Activated T-cell treated with anti-CD3 and anti-CD28 coated beads, Interleukin-2, amount 50 U/mL, for 72 hours (primary cell): ENCODE measurements around the gene KPNA4. TPM values are rescaled to one million over a fixed set of nuclear protein-coding genes. Genes with fewer than 3 reads are reported as not detected.

ENCODE experiments used
- ATAC-seq, 2 donors: fragments of 150-1000 bp; cut with Tn5 transposase; replicated peaks in 1 of 2; 2 replicates each; pipeline ENCODE4 v1.10.0; 2021; ENCODE audit warnings: moderate library complexity in 2 of 2, mild to moderate bottlenecking in 1 of 2
- DNase-seq, 2 donors: peaks; one replicate each; pipeline ENCODE4 v3.0.0; 2021 to 2022; ENCODE audit warnings: mixed read lengths in 1 of 2
- H3K27ac Mint-ChIP-seq: one replicate; pipeline ENCODE4 v1.8.0; 2022; ENCODE audit warnings: mild to moderate bottlenecking, moderate library complexity, mixed read lengths
- H3K27me3 Mint-ChIP-seq: one replicate; pipeline ENCODE4 v1.8.0; 2022; ENCODE audit warnings: low read depth, mixed read lengths
- H3K36me3 Mint-ChIP-seq, 2 donors: one replicate each; pipeline ENCODE4 v1.8.0; 2022; ENCODE audit warnings: mixed read lengths in 2 of 2, mild to moderate bottlenecking in 1 of 2; ENCODE audit not compliant: insufficient read depth in 2 of 2
- H3K4me1 Mint-ChIP-seq: one replicate; pipeline ENCODE4 v1.8.0; 2022; ENCODE audit warnings: low read depth, mixed read lengths
- H3K4me3 Mint-ChIP-seq, 2 donors: one replicate each; pipeline ENCODE4 v1.8.0; 2022; ENCODE audit warnings: mild to moderate bottlenecking in 2 of 2, mixed read lengths in 2 of 2, moderate library complexity in 2 of 2
- H3K9me3 Mint-ChIP-seq, 2 donors: one replicate each; pipeline ENCODE4 v1.8.0; 2022; ENCODE audit warnings: mixed read lengths in 2 of 2
- total RNA-seq, 2 donors: library from RNA; stranded (reverse); gene quantifications; one replicate each; pipeline ENCODE4 v1.2.3, GENCODE V29; 2022

Gene KPNA4
- total RNA-seq, 2 donors from 2014 or later, result 64.8 to 78.0 TPM

DNA sequence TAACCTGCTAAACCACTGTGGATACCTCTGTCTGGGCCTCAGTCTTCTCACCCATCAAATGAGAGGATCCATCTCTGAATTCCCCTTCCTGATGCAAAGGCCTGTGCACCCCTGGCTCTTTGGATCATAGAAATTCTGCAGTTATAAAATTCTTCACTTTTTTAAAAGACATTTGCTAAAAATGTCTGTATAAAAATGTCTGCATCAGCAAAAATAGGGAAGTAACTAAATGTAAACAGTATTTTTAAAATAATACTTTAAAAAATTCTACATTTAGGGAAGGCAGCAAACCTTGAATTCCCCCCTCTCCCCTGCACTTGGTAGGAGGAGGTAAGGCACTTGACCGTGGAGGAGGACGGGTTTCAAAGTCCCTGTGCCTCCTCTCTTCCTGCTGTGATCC, 90.2 kb downstream of the KPNA4 start:
- no peak for ATAC-seq
- peaks cover 16% of the 10 kb centered on the region for H3K27me3 Mint-ChIP-seq

DNA sequence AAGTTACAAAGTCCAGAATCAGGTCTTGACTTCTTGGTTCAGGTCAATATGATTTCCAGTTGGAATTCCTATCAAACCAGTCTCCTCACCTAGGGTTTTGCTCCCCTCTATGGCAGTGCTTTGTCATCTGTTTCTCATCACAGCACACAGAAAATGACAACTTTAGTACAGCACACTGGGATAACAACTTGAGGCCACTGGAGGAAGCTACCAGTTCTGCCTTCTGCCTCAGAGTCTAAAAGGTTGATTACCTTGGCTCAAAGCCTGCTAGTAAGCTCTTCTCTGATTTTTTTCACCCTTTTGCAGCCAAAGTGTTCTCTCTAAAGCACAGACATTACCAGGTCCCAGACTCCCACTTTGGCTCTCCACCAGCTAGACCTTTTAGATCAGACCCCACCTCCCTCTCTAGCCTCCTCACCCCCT, 90.9 kb downstream of the KPNA4 start:
- H3K9me3 Mint-ChIP-seq, result peaks cover 7 to 10% of the 10 kb centered on the region in 2 donors
- H3K27me3 Mint-ChIP-seq, result peaks cover 20% of the 10 kb centered on the region
- DNase-seq (no peak), ATAC-seq (no peak)
- H3K27ac Mint-ChIP-seq, result no peak overlapping the region
- H3K4me1 Mint-ChIP-seq, result no peaks in the 10 kb centered on the region
- H3K4me3 Mint-ChIP-seq, result no peak overlapping the region
- H3K36me3 Mint-ChIP-seq, result peaks cover 6 to 9% of the 10 kb centered on the region in 2 donors

More for the DNA sequence above, 90.2 kb downstream of the KPNA4 start:
- Mint-ChIP-seq H3K4me3 (no peak overlapping the region), H3K9me3 (peaks cover 2 to 6% of the 10 kb centered on the region in 2 donors), H3K27ac (no peak overlapping the region), H3K4me1 (no peaks in the 10 kb centered on the region), H3K36me3 (peaks cover 2 to 3% of the 10 kb centered on the region in 2 donors)
- no peak for DNase-seq

DNA sequence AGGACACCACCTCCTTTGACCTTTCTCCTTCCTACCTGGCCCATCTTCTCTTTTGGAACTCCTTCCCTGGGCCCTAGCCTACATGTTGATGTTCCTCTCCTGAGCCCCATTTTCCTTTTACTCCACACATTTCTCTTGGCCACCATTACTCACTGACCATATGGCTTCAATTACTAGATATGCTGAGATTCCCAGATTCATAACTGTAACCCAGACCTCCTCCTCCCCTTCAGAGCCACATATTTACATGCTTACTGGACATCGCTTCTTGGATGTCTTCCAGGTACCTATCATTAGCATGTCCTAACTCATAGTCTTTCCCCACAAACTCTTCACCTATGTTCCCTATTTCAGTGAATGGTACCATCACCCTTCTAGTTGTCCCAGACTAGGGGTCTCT, 91.4 kb downstream of the KPNA4 start:
- Mint-ChIP-seq H3K36me3 (peaks cover 6 to 9% of the 10 kb centered on the region in 2 donors), H3K27me3 (peaks cover 22% of the 10 kb centered on the region), H3K4me3 (no peak overlapping the region), H3K4me1 (no peaks in the 10 kb centered on the region), H3K9me3 (peaks cover 7 to 12% of the 10 kb centered on the region in 2 donors), H3K27ac (no peak overlapping the region)
- no peak for ATAC-seq
- no peak for DNase-seq

DNA sequence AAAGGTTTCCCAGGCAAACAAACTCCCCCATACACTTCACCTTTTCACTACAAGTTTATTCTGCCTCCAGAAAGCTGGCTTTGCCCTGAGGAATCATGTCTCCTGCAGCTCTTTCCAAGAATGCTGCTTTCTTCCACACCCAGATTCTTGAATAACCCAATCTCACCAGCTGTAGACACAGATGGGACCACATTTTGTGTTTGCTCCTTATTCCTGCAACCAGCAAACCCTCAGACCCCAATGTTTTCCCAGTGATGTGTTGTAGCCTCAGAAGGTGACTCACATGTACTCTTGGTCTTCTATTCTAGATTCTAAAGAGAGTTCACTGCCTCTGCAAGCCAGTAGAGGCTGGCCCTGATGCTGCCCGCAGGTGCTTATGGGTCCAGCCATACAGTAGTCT, 92.2 kb downstream of the KPNA4 start:
- no peak for ATAC-seq
- H3K36me3 Mint-ChIP-seq, result peaks cover 6 to 9% of the 10 kb centered on the region in 2 donors
- peaks cover 20% of the 10 kb centered on the region for H3K27me3 Mint-ChIP-seq
- H3K4me3 Mint-ChIP-seq, result no peak overlapping the region
- H3K27ac Mint-ChIP-seq, result no peak overlapping the region
- no peaks in the 10 kb centered on the region for H3K4me1 Mint-ChIP-seq
- DNase-seq, result no peak
- peaks cover 7 to 12% of the 10 kb centered on the region in 2 donors for H3K9me3 Mint-ChIP-seq

DNA sequence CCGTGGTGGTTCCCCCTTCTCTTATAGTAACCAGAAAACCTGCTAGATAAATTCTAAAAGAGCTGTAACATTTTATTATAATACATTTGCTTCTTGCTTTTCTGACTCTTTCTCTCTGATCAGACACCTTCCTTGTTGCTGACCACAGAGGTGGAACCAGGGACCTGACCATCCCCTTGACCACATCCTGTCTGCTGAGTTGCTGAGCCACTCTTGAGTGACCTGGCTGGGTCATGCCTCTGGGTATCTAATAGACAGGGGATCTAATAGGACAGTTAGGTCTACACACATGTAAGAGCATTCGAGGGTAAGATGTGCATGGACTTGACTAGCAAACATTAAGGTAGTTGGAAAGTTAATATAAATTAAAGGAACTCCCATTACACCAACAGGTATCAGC, 93.0 kb downstream of the KPNA4 start:
- no peak for ATAC-seq
- Mint-ChIP-seq H3K9me3 (peaks cover 7 to 12% of the 10 kb centered on the region in 2 donors), H3K4me1 (no peaks in the 10 kb centered on the region), H3K27ac (no peak overlapping the region), H3K27me3 (peaks cover 13% of the 10 kb centered on the region), H3K4me3 (no peak overlapping the region), H3K36me3 (peaks cover 6 to 9% of the 10 kb centered on the region in 2 donors)
- DNase-seq, result no peak

DNA sequence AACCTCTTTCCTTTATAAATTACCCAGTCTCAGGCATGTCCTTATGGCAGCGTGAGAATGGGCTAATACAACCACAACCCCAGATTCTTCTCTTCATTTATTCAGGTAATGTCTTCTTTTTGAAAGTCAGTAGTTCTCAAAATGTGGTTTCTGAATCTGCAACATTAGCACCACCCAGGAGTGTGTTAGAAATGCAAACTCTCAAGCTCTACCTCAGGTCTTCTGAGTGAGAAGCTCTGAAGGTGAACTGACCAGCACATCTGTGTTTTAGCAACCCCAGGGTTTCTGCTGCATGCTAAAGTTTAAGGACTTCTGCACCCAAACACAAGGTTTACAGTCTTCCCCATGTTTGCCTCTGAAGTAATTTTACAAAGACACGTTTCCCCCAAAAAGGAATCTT, 93.5 kb downstream of the KPNA4 start:
- H3K4me3 Mint-ChIP-seq, result no peak overlapping the region
- H3K36me3 Mint-ChIP-seq, result peaks cover 6 to 9% of the 10 kb centered on the region in 2 donors
- H3K27ac Mint-ChIP-seq, result no peak overlapping the region
- peaks cover 13% of the 10 kb centered on the region for H3K27me3 Mint-ChIP-seq
- no peak for DNase-seq
- peaks cover 7 to 12% of the 10 kb centered on the region in 2 donors for H3K9me3 Mint-ChIP-seq
- no peaks in the 10 kb centered on the region for H3K4me1 Mint-ChIP-seq
- ATAC-seq, result no peak

DNA sequence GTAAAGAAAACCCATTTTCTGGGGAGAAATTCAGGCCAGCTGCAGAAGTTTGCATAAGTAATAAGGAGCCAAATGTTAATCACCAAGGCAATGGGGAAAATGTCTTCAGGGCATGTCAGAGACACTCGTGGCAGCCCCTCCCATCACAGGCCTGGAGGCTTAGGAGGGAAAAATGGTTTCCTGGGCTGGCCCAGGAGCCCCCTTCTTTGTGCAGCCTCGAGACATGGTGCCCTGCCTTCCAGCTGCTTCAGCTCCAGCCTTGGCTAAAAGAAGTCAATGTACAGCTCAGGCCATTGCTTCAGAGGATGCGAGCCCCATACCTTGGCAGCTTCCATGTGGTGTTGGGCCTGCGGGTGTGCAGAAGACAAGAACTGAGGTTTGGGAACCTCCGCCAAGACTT, 95.2 kb downstream of the KPNA4 start:
- H3K27me3 Mint-ChIP-seq, result peaks cover 13% of the 10 kb centered on the region
- no peak overlapping the region for H3K4me3 Mint-ChIP-seq
- no peak for ATAC-seq
- peaks cover 7 to 12% of the 10 kb centered on the region in 2 donors for H3K9me3 Mint-ChIP-seq
- no peak overlapping the region for H3K27ac Mint-ChIP-seq
- no peak for DNase-seq
- H3K4me1 Mint-ChIP-seq, result no peaks in the 10 kb centered on the region
- peaks cover 6 to 9% of the 10 kb centered on the region in 2 donors for H3K36me3 Mint-ChIP-seq

DNA sequence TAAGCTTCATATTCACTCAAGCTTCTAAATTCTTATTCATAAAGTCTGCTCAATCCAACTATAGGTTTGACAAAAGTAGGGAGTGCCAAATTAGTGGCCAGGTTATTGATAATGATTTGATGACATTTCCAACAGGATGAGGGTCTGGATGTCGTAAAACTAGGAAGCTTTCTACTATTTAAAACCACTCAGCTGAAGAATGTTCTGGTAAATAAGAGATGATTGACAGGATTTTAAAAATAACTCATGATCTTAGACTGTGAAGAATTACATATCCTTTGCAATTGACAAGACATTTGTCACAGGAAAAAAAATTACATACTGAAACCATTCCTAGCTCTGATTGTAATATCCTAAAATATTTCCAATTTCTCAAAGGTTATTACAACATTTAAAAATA, 100.4 kb downstream of the KPNA4 start:
- H3K36me3 Mint-ChIP-seq, result peaks cover 4 to 6% of the 10 kb centered on the region in 2 donors
- no peak overlapping the region for H3K4me3 Mint-ChIP-seq
- H3K27ac Mint-ChIP-seq, result no peak overlapping the region
- peaks cover 5 to 6% of the 10 kb centered on the region in 2 donors for H3K9me3 Mint-ChIP-seq
- DNase-seq, result no peak
- no peaks in the 10 kb centered on the region for H3K4me1 Mint-ChIP-seq
- ATAC-seq, result no peak
- peaks cover 13% of the 10 kb centered on the region for H3K27me3 Mint-ChIP-seq

DNA sequence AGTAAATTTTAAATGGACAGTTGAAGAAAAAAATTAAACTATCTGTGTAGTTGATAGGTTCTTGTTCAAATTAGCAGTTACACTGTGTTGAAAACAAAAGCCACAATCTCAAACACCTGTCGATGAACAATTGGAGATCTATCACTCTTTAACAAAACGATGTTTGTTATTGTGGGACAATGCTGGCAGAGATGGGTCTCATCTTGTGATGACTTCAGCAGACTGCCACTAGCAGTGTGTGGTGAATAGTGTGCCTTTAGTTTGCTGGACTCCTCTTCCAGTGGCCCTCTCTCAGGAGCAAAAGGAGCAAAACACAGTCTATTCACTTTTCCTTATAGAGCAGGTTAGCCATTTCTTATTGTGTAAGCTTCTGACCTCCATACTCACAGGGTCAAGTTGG, 101.0 kb downstream of the KPNA4 start:
- no peak for ATAC-seq
- no peaks in the 10 kb centered on the region for H3K4me1 Mint-ChIP-seq

DNA sequence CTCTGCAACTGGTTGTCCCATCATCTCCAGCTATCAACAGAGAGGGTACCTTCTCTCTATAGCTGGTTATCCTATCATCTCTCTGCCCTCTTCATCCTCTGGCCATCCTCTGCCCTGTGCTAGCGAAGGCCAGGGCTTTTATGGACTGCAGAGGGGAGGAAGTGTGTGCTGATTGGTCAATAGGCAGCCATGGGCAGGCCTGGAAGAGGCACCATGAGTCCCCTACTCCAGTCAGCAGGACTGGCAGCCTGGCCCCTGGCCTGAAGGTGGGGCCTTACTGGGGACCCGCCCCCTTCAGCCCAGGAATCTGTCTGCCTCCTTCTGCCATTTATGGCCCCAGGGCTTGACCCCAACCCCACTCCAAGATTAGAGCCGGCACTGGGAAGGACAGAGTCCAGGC, 105.3 kb downstream of the KPNA4 start:
- H3K27ac Mint-ChIP-seq, result no peak overlapping the region
- no peaks in the 10 kb centered on the region for H3K4me1 Mint-ChIP-seq
- no peak overlapping the region for H3K4me3 Mint-ChIP-seq
- DNase-seq (no peak), ATAC-seq (no peak)
- H3K27me3 Mint-ChIP-seq, result peaks cover 6% of the 10 kb centered on the region
- no peaks in the 10 kb centered on the region for H3K36me3 Mint-ChIP-seq
- no peaks in the 10 kb centered on the region for H3K9me3 Mint-ChIP-seq

More for the DNA sequence above, 101.0 kb downstream of the KPNA4 start:
- Mint-ChIP-seq H3K4me3 (no peak overlapping the region), H3K27ac (no peak overlapping the region), H3K27me3 (peaks cover 7% of the 10 kb centered on the region), H3K36me3 (no peaks in the 10 kb centered on the region), H3K9me3 (peaks cover 0 to 2% of the 10 kb centered on the region in 2 donors)
- no peak for DNase-seq

DNA sequence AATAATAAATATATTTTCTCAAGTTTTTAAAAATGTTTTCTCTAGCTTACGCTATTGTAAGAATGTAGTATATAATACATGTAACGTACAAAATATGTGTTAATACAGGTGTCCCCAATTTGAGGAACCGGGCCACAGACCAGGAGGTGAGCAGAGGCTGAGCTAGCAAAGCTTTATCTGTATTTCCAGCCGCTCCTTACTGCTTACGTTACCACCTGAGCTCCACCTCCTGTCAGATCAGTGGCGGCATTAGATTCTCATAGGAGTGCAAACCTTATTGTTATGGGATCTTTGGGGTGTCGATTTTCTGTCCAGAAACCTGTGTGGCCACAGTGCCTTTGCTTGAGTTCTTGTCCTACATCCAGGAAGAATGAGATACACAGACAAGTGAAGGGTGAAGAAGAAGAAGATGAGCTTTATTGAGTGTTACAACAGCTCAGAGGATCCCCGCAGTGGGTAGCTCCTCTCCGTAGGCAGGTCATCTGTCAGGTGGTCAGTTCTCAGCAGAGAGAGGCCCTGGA, 105.9 kb downstream of the KPNA4 start:
- Mint-ChIP-seq H3K36me3 (no peaks in the 10 kb centered on the region), H3K9me3 (no peaks in the 10 kb centered on the region), H3K27me3 (peaks cover 6% of the 10 kb centered on the region), H3K4me1 (no peaks in the 10 kb centered on the region), H3K4me3 (no peak overlapping the region), H3K27ac (no peak overlapping the region)
- ATAC-seq, result no peak
- no peak for DNase-seq

DNA sequence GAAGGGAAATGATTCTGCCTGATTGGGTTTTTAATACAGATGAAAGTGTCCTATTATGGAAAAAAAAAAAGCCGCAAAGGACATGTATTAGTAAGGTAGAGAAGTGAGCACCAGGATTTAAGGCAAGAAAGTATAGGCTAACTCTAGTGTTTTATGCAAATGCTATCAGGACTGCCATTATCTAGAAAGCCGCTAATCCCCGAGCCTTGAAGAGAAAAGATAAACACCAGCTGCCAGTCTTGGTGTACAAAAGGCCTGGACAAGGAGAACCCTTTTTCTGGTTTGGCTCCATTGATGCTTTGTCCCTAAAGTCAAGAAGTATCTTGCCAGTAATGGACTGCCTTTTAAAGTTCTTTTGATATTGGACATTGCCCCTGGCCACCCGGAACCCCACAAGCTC, 107.2 kb downstream of the KPNA4 start:
- Mint-ChIP-seq H3K4me1 (no peaks in the 10 kb centered on the region), H3K36me3 (no peaks in the 10 kb centered on the region), H3K27ac (no peak overlapping the region), H3K4me3 (no peak overlapping the region), H3K27me3 (peaks cover 6% of the 10 kb centered on the region), H3K9me3 (no peaks in the 10 kb centered on the region)
- no peak for DNase-seq
- no peak for ATAC-seq

DNA sequence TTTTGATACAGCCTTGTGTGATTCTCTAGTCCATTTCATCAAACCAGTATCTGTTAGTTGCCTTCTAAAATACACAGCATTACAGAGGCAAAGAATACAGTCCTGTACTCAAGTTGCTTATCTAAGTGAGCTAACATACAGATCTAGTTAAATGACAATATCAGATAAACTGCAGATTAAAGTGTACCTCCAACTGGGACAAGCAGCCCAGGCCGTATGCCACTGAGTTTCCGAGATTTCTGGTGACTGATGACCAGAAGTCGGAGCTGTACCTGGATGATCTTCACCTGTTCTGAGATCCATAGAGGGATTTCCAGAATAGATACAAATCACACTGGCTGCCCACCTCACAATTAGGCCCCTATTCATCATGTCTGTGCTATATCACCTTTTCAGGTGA, 109.5 kb downstream of the KPNA4 start:
- Mint-ChIP-seq H3K27me3 (no peaks in the 10 kb centered on the region), H3K4me1 (peaks cover under 1% of the 10 kb centered on the region), H3K9me3 (no peaks in the 10 kb centered on the region), H3K36me3 (no peaks in the 10 kb centered on the region), H3K4me3 (no peak overlapping the region), H3K27ac (no peak overlapping the region)
- no peak for DNase-seq
- no peak for ATAC-seq

DNA sequence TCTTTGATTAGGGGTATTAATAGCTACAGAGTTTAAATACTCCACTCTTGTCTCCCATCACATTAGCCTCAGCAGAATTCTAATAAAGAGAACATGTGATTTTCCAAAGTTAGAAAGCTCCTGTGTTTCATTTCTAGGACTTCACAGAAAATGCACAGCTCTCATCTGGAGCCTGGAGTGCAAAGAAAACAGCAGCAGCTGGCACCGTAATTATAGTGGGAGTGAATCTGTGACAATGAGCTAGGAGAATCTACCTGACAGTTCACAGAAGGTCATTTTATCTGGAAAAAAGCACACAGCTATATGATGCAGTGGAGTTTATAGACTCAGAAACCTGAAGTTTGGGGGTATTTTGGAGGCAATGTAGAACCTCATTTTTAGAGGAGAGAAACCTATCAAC, 110.4 kb downstream of the KPNA4 start:
- no peaks in the 10 kb centered on the region for H3K9me3 Mint-ChIP-seq

More for the DNA sequence above, 110.4 kb downstream of the KPNA4 start:
- Mint-ChIP-seq H3K4me1 (peaks cover 9% of the 10 kb centered on the region), H3K36me3 (peaks cover 0 to 6% of the 10 kb centered on the region in 2 donors), H3K27me3 (no peaks in the 10 kb centered on the region), H3K27ac (no peak overlapping the region), H3K4me3 (no peak overlapping the region)
- no peak for ATAC-seq
- no peak for DNase-seq
